HG02610 (cell line): Measurements from ENCODE around the gene PRKAR2A.
"Not testable (repeated sequence)": the region's sequence is repeated elsewhere in the genome, so short reads cannot be mapped to it uniquely, and the experiment has no call there.

ENCODE experiments used
- ATAC-seq: cut with Tn5 transposase; IDR thresholded peaks from one replicate; pipeline ENCODE4 v1.9.1; 2021; ENCODE audit warnings: mild to moderate bottlenecking, moderate library complexity; ENCODE audit not compliant: unreplicated experiment

The PRKAR2A gene

GRCh38 chr3:48837163-48837562, 10.5 kb downstream of the PRKAR2A start:
- no peak for ATAC-seq

- ATAC-seq = no peak
These were observed 11.9 kb downstream of the PRKAR2A start for GRCh38 chr3:48835650-48836366.

- ATAC-seq = no peak
These were observed 15.0 kb downstream of the PRKAR2A start for GRCh38 chr3:48832684-48833083.

- no peak for ATAC-seq
These were observed 17.0 kb downstream of the PRKAR2A start for GRCh38 chr3:48830715-48831114.

DNA sequence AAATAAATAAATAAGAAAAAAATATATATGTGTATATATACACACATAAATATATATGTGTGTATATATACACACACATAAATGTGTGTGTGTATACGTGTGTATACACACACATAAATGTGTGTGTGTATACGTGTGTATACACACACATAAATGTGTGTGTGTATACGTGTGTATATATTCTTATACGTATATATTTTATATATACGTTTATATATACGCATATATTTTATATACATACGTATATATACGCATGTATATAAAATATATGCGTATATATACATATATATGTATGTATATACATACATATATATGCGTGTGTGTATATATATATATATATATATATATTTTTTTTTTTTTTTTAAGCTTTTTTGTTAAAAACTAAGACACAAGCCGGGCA, 18.1 kb downstream of the PRKAR2A start:
- ATAC-seq = not testable (repeated sequence)

GRCh38 chr3:48827874-48828273, 19.8 kb downstream of the PRKAR2A start:
- not testable (repeated sequence) for ATAC-seq

DNA sequence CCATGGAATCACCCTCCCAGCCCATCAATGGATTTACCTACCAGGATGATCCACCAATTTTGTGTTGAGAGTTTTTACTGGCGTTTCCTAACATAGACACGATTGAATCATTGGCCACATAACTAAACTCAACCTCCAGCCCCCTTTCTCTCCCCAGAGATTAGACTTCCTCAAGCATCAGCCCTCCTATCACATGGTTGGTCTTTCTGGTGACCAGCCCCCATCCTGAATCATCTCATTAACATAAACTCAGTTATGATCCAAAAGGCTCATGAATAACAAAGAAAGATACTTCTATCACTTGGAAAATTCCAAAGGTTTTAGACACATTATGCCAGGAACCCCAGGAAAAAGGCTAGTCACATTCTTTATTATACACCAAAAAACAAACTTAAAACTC, 21.2 kb downstream of the PRKAR2A start:
- no peak for ATAC-seq

GRCh38 chr3:48820612-48821324, 26.9 kb downstream of the PRKAR2A start:
- ATAC-seq = no peak

GRCh38 chr3:48819234-48820221, 28.1 kb downstream of the PRKAR2A start:
- no peak for ATAC-seq

GRCh38 chr3:48811524-48811923, 36.1 kb downstream of the PRKAR2A start:
- no peak for ATAC-seq

DNA sequence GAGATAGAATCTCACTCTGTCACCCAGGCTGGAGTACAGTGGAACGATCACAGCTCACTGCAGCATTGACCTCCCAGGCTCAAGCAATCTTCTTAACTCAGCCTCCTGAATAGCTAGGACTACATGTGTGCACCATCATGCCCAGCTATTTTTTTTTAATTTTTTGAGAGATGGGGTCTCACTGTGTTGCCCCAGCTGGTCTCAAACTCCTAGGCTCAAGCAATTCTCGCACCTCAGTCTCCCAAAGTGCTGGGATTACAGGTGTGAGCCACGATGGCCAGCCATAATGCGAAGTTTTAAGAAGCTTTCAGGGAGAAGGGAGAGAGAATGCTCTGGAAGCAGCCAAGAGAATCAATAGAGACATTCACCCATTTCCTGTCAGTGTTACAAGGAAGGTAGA, 42.7 kb downstream of the PRKAR2A start:
- no peak for ATAC-seq

GRCh38 chr3:48800831-48801230, 46.8 kb downstream of the PRKAR2A start:
- ATAC-seq = not testable (repeated sequence)

- no peak for ATAC-seq
These were observed 48.7 kb downstream of the PRKAR2A start for GRCh38 chr3:48798998-48799397.

GRCh38 chr3:48797626-48798025, 50.0 kb downstream of the PRKAR2A start:
- ATAC-seq = no peak

- ATAC-seq = no peak
These were observed 51.5 kb downstream of the PRKAR2A start for GRCh38 chr3:48795997-48796732.

DNA sequence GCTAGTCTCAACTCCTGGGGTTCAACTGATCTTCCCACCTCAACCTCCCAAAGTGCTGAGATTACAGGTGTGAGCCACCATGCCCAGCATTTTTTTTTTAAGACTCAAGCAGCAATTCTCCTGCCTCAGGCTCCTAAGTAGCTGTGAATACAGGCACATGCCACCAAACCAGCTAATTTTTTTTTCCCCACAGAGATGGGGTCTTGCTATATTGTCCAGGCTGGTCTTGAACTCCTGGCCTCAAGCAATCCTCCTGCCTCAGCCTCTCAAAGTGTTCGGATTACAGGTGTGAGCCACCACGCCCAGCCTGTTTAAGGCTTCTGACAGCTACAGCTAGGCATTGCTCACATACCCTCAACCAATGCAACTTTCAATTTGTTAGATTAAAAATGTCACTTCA, 54.2 kb downstream of the PRKAR2A start:
- ATAC-seq = not testable (repeated sequence)

DNA sequence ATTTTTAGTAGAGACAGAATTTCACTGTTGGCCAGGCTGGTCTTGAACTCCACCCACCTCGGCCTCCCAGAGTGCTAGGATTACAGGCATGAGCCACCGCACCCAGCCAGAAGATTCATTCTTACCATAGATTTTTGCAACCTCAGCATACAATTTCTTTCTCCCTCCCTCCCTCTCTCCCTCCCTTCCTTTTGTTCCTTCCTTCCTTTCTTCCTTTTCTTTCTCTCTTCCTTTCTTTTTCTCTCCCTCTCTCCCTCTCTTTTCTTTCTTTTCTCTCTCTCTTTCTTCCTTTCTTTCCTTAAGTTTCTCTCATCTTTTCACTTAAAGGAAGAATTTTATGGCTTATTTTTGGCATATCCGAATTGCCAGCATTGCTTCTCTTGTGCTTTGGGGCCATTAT, 58.0 kb downstream of the PRKAR2A start:
- ATAC-seq = no peak

DNA sequence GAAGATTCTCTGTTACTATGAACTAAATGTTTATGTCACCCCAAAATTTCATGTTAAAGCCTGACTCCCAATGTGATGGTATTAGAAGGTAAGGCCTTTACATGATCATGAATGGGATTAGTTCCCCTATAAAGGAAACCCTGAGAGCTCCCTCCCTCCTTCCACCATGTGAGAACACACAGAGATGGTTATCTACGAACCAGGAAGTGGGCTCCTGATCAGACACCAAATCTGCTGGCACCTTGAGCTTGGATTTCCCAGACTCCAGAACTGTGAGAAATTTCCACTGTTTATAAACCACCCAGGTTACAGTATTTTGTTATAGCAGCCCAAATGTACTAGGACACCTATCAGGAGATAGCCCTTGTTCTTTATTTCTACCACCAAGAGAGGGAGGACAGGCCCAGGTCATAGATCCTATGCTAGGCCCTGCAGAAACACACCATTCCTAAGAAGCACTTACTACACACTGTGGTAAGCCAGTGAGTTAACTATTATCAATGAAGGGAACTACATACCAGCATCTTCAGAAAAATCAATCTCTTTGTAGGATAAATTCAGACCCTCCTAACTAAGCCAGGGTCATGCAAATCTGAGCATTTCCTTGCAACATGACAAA, 59.0 kb downstream of the PRKAR2A start:
- ATAC-seq = no peak

DNA sequence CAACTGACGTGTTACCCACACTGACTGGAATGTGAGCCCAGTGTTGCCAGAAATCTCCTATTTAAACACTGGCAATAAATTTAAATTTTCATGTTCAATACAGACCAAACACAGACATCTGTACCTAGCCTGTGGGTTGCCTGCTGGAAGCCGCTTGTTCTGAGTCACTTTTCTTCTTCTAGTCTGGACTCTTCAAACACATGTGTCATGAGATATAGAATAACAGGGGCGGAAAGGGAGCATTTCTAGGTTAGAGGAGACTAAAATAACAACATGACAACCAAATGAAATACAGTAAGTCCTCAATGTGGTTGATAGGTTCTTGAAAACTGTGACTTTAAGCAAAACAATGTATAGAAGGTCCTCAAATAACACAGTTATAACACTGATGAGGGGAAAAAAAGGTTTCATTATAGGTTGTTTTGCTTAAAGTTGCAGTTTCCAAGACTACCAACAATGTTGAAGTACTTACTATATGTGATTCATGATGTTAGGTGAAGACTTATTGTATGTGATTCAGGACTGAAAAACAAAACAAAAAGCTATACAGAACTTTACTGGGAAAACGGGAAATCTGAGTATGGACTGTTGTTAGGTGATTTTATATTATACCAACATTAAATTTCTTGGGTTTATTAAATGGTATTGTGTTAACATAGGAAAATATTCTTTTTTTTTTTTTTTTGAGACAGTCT, 63.1 kb downstream of the PRKAR2A start:
- no peak for ATAC-seq

- ATAC-seq = no peak
These were observed 64.4 kb downstream of the PRKAR2A start for GRCh38 chr3:48783304-48783703.
